HG03520 (cell line): ENCODE measurements around the gene TRMT61A.

Source experiments
- ATAC-seq: cut with Tn5 transposase; IDR thresholded peaks from one replicate; pipeline ENCODE4 v1.9.1; 2021; ENCODE audit warnings: mild to moderate bottlenecking, moderate library complexity; ENCODE audit not compliant: unreplicated experiment

The TRMT61A gene

GRCh38 chr14:103561381-103562178 lies 32.6 kb downstream of the TRMT61A start:
- ATAC-seq = peak; percentile 1

- ATAC-seq = no peak
Measured at GRCh38 chr14:103562179-103562428, 33.1 kb downstream of the TRMT61A start.

DNA sequence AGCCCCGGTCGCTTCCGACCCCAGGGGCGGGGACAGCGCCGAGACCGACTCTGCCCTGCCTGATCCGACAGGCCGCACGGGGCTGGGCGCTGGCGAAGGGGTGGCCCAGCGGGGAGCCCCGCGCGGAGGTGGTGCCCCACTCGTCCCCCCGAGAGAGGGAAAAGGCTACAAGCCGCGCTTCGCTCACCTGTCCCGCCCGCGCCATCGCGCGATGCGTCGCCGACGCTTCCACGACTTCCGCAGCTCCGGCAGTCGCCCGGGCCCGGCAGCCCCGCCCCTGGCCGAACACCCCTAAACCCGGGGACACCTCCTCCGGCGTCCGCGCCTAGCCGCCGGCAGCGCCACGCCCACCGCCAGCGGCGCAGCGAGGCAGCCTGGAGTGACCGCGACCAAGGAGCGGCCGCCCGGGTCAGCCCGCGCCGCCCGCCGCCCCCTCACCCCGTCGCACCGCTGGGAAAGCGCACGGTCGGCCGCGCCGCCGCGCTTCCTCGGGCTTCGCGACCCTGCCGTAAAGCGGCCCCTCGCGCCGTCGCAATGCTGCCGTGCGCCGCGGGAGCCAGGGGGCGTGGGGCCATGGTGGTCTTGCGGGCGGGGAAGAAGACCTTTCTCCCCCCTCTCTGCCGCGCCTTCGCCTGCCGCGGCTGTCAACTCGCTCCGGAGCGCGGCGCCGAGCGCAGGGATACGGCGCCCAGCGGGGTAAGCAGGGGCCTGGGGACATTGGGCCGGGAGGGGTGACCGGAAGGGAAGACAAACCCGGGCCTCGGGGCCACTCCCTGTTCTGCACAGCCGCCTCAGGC lies 33.6 kb downstream of the TRMT61A start, which contains the start of the genes BAG5 and COA8:
Gene BAG5 (minus strand): TSS at position 229 of the 797 bp plus-strand sequence. CDS start 1,493 bp downstream, outside the sequence.
Gene COA8 (plus strand): TSS at position 532 of the 797 bp plus-strand sequence. CDS start 42 bp downstream, at position 574.
- ATAC-seq = peak; percentile 63

GRCh38 chr14:103563226-103563620 lies 34.2 kb downstream of the TRMT61A start:
- no peak for ATAC-seq

- ATAC-seq = no peak
Measured at GRCh38 chr14:103563844-103564505, 35.0 kb downstream of the TRMT61A start.

DNA sequence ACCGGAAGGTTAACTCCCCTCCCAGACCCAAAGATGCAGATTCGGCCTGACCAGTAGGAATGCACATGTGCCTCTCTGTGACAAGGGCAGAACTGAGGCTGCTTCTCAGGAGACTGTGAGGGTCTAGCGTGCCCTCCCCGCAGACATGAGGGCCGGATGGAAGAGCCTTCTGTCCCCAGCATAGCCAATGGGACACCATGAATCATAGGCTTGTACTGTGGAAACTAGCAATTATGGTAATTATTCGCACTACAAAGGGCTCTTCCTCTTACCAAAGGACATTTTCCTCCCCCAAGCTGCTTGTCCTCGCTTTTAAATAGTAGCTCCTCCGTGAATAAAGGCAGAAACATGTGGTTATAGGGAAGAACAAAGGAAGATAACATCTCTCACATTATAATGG lies 40.0 kb downstream of the TRMT61A start:
- ATAC-seq = no peak

GRCh38 chr14:103569408-103569807 lies 40.4 kb downstream of the TRMT61A start:
- ATAC-seq = no peak

GRCh38 chr14:103574104-103574503 lies 45.1 kb downstream of the TRMT61A start:
- no peak for ATAC-seq

DNA sequence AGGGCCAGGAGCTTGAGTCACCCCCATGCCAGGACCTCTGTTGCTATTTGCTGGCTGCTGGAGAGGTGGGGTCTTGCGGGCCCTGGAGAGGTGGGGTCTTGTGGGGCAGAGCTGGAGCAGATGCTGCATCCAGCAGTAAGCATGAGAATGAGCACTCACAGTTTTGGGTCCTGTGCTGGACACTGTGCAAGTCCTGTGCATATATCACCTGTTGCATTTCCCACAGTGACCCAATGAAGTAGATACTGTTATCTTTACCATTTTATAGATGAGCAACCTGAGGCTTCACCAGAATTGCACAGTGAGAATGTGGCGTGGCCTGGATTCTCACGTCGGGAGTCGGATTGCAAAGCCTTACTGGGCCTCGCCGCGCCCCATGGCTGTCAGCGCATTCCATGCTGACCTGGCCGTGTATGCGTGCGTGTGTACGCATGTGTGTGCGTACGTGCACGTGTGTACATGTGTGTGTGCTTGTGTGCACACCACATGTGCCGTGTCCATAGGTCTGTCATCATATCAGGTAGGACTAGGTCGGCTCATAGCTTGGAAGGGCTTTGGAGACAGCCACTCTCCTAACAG lies 45.8 kb downstream of the TRMT61A start:
- no peak for ATAC-seq

DNA sequence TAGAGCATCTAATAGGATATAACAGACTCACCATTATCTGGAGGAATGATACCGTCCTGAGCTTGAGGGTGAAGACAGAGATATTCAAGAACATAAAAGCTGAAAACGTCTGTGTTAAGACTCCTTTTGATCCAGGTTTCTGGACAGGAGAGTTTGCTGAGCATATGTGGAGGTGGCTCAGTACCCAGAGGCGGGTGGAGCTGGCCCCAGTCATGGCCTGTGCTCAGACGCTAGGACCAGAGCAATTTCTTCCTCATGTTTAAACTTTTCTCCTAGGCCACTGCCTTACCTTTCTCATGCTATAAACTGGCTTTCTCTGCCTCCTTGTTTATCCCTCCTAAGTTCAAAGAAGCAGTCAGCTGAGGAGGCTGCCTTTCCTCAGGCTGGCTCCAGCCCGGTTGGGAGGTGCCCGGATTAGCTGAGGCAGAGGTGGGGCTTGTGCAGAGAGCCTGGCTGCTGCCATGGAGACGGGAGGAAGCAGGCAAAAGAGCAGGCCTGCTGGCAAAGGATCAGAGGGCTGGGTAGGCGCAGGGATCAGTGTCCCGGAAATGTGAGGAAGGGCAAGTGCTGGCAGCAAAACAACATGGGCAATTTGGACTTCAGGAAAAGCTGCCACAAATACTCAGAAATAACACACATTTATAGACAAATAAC lies 47.5 kb downstream of the TRMT61A start:
- ATAC-seq = no peak

- no peak for ATAC-seq
Measured at GRCh38 chr14:103578401-103579075, 49.5 kb downstream of the TRMT61A start.

GRCh38 chr14:103581206-103581605 lies 52.2 kb downstream of the TRMT61A start:
- ATAC-seq = no peak

GRCh38 chr14:103581954-103582703 lies 53.1 kb downstream of the TRMT61A start:
- ATAC-seq = no peak

- no peak for ATAC-seq
Measured at GRCh38 chr14:103584326-103584915, 55.4 kb downstream of the TRMT61A start.
